ENCODE measurements around the gene PRSS57.
A peak's percentile ranks its signal among the peaks of the same experiment; 100 is the strongest.

The PRSS57 gene

GRCh38 chr19:652467-653389, 42.5 kb downstream of the PRSS57 start:
- DNase-seq (ENCODE audit: low read depth), result no peak

- DNase-seq (ENCODE audit: low read depth), result no peak
These were observed 43.3 kb downstream of the PRSS57 start for GRCh38 chr19:651991-652390.

- no peak for DNase-seq (ENCODE audit: low read depth)
These were observed 44.0 kb downstream of the PRSS57 start for GRCh38 chr19:651114-651818.

- no peak for DNase-seq (ENCODE audit: low read depth)
These were observed 45.1 kb downstream of the PRSS57 start for GRCh38 chr19:650121-650520.

GRCh38 chr19:648904-649801, 46.1 kb downstream of the PRSS57 start:
- DNase-seq (ENCODE audit: low read depth), result no peak

- no peak for DNase-seq (ENCODE audit: low read depth)
These were observed 46.9 kb downstream of the PRSS57 start for GRCh38 chr19:648305-648704.

- no peak for DNase-seq (ENCODE audit: low read depth)
These were observed 47.5 kb downstream of the PRSS57 start for GRCh38 chr19:647566-648284.

GRCh38 chr19:646779-647565, 48.3 kb downstream of the PRSS57 start:
- DNase-seq (ENCODE audit: low read depth), result no peak

GRCh38 chr19:645912-646778, 49.1 kb downstream of the PRSS57 start:
- DNase-seq (ENCODE audit: low read depth), result no peak

- DNase-seq (ENCODE audit: low read depth), result no peak
These were observed 50.5 kb downstream of the PRSS57 start for GRCh38 chr19:644789-645188.

- DNase-seq (ENCODE audit: low read depth), result no peak
These were observed 50.9 kb downstream of the PRSS57 start for GRCh38 chr19:644363-644762.

- DNase-seq (ENCODE audit: low read depth), result no peak
These were observed 51.5 kb downstream of the PRSS57 start for GRCh38 chr19:643736-644135.

- no peak for DNase-seq (ENCODE audit: low read depth)
These were observed 52.2 kb downstream of the PRSS57 start for GRCh38 chr19:642767-643727.

- DNase-seq (ENCODE audit: low read depth), result no peak
These were observed 53.5 kb downstream of the PRSS57 start for GRCh38 chr19:641702-642101.

- DNase-seq (ENCODE audit: low read depth), result no peak
These were observed 54.6 kb downstream of the PRSS57 start for GRCh38 chr19:640606-641189.

- DNase-seq (ENCODE audit: low read depth), result no peak
These were observed 55.1 kb downstream of the PRSS57 start for GRCh38 chr19:640161-640558.

GRCh38 chr19:639253-640160, 55.7 kb downstream of the PRSS57 start, which contains the start of gene FGF22:
Gene FGF22 (plus strand): TSS chr19:639879. CDS start chr19:639926, 47 bp downstream.
- peak; percentile 88 for DNase-seq (ENCODE audit: low read depth)

Data from EH (cell line).